ENCODE measurements around the gene APRT.

The APRT gene

GRCh38 chr16:88780142-88781062, 31.3 kb downstream of the APRT start:
- TF ChIP-seq CTCF (IDR thresholded peaks at IDR 0.05; ENCODE audit: control extremely low read depth, extremely low read depth, low read depth, missing control alignments), result no peak
- ChIA-PET CTCF (interaction anchor here (1.0 to 7.8 kb wide), 18 partner anchors 8 to 437 kb away, joined by 3 to 80 read pairs (median 4); partner anchors contain the start of gene ZNF778), POLR2A (interaction anchor here (0.8 to 1.1 kb wide), 3 partner anchors 11 to 43 kb away, joined by 3 to 4 read pairs (median 3); no protein-coding TSS in a partner anchor)
- no peak for DNase-seq (ENCODE audit: extremely low spot score)

- ChIA-PET POLR2A (no interaction called here), CTCF (interaction anchor here (1.0 to 7.8 kb wide), 11 partner anchors 11 to 438 kb away, joined by 3 to 80 read pairs (median 6); partner anchors contain the start of gene ZNF778)
- TF ChIP-seq CTCF (IDR thresholded peaks at IDR 0.05; ENCODE audit: control extremely low read depth, extremely low read depth, low read depth, missing control alignments), result no peak
- no peak for DNase-seq (ENCODE audit: extremely low spot score)
Observed at GRCh38 chr16:88779406-88780141, 32.2 kb downstream of the APRT start.

GRCh38 chr16:88778541-88779065, 33.1 kb downstream of the APRT start:
- ChIA-PET CTCF (interaction anchor here (1.8 to 7.8 kb wide), 3 partner anchors 34 to 389 kb away, joined by 5 to 80 read pairs (median 74); no protein-coding TSS in a partner anchor), POLR2A (no interaction called here)
- TF ChIP-seq CTCF (IDR thresholded peaks at IDR 0.05; ENCODE audit: control extremely low read depth, extremely low read depth, low read depth, missing control alignments), result no peak
- no peak for DNase-seq (ENCODE audit: extremely low spot score)

GRCh38 chr16:88778271-88778525, 33.5 kb downstream of the APRT start:
- ChIA-PET CTCF (interaction anchor here (1.6 to 7.6 kb wide), 3 partner anchors 34 to 389 kb away, joined by 5 to 74 read pairs (median 6); no protein-coding TSS in a partner anchor), POLR2A (no interaction called here)
- DNase-seq (ENCODE audit: extremely low spot score), result no peak
- TF ChIP-seq CTCF (IDR thresholded peaks at IDR 0.05; ENCODE audit: control extremely low read depth, extremely low read depth, low read depth, missing control alignments), result no peak

GRCh38 chr16:88777471-88778270, 34.1 kb downstream of the APRT start:
- DNase-seq (ENCODE audit: extremely low spot score), result no peak
- POLR2A ChIA-PET, result no interaction called here
- TF ChIP-seq CTCF (IDR thresholded peaks at IDR 0.05; ENCODE audit: control extremely low read depth, extremely low read depth, low read depth, missing control alignments), result no peak
- CTCF ChIA-PET, result interaction anchor here (1.1 to 7.6 kb wide), 4 partner anchors 11 to 390 kb away, joined by 4 to 74 read pairs (median 6); no protein-coding TSS in a partner anchor

Data from GM10248 (cell line).